SK-N-SH (cell line): ENCODE measurements around the gene MYH1.

Experiments used
- CTCF ChIP-seq: fragments of 200-600 bp; sonication (generic); IDR thresholded peaks from 2 replicates; pipeline ENCODE4 v1.6.1; 2017; ENCODE audit warnings: antibody characterized with exemption, mild to moderate bottlenecking, moderate library complexity
- EZH2phosphoT487 ChIP-seq: fragments of 200-600 bp; sonication (generic); IDR thresholded peaks from 2 replicates; pipeline ENCODE4 v1.6.1; 2017; ENCODE audit warnings: low read depth, mixed run types, mild to moderate bottlenecking, antibody characterized with exemption, moderate library complexity, borderline replicate concordance
- FOXM1 ChIP-seq: IDR thresholded peaks from 2 replicates; pipeline ENCODE4 v1.4.0; 2012; ENCODE audit warnings: low read depth, mild to moderate bottlenecking
- NFIC ChIP-seq: IDR thresholded peaks from 2 replicates; pipeline ENCODE4 v1.4.0; 2012; ENCODE audit warnings: borderline replicate concordance
- TAF1 ChIP-seq: IDR thresholded peaks from 2 replicates; pipeline ENCODE4 v1.6.1; 2012; ENCODE audit warnings: low read depth, mild to moderate bottlenecking, low read length, moderate library complexity, borderline replicate concordance
- TCF12 ChIP-seq: IDR thresholded peaks from 2 replicates; pipeline ENCODE4 v1.4.0; 2012
- YY1 ChIP-seq: IDR thresholded peaks from 2 replicates; pipeline ENCODE4 v1.4.0; 2012; ENCODE audit warnings: low read depth, mild to moderate bottlenecking

GRCh38 chr17:10518271-10519037 is at the start of gene MYH1:
- TF ChIP-seq CTCF (no peak), FOXM1 (no peak), TCF12 (no peak), YY1 (no peak), EZH2phosphoT487 (no peak), TAF1 (no peak), NFIC (no peak)
